GM13977 (cell line): ENCODE data around the gene NES.
A peak's percentile ranks its signal among the peaks of the same experiment; 100 is the strongest.

Experiments used
- DNase-seq: peaks from one replicate; pipeline ENCODE4 v3.0.0; 2012; ENCODE audit warnings: low spot score
- CTCF ChIP-seq: IDR thresholded peaks from 2 replicates; pipeline ENCODE4 v1.5.1; 2012; ENCODE audit warnings: mild to moderate bottlenecking, control low read depth; ENCODE audit not compliant: insufficient read depth; ENCODE audit errors: extremely low read depth, missing control alignments
- in situ Hi-C: fragments of 300-500 bp; cut with MboI; formaldehyde crosslinking; loops from one replicate; pipeline ENCODE4 v1.12.0; 2022; ENCODE audit warnings: low sequenced_read_pairs, low pct_unique_long_range_greater_than_20kb, mixed read lengths, inconsistent platforms; ENCODE audit not compliant: unreplicated experiment

Gene NES

GRCh38 chr1:156681196-156681960, 4.2 kb upstream of the NES start:
- TF ChIP-seq CTCF: no peak
- no peak for DNase-seq
- in situ Hi-C loops: no loop called here

GRCh38 chr1:156680056-156680455, 2.8 kb upstream of the NES start:
- no peak for TF ChIP-seq CTCF
- in situ Hi-C loops: no loop called here

GRCh38 chr1:156677616-156678596, 699 bp upstream of the NES start:
- in situ Hi-C loops: no loop called here
- peak; percentile 72 for DNase-seq
- peak; percentile 81 for TF ChIP-seq CTCF

More at GRCh38 chr1:156680056-156680455, 2.8 kb upstream of the NES start:
- no peak for DNase-seq

GRCh38 chr1:156676114-156676819, 940 bp downstream of the NES start:
- no peak for DNase-seq
- TF ChIP-seq CTCF: no peak
- in situ Hi-C loops: no loop called here

GRCh38 chr1:156675210-156676113, 1.7 kb downstream of the NES start:
- TF ChIP-seq CTCF: no peak
- in situ Hi-C loops: no loop called here
- no peak for DNase-seq
